ENCODE results near the gene CPTP.

The CPTP gene

DNA sequence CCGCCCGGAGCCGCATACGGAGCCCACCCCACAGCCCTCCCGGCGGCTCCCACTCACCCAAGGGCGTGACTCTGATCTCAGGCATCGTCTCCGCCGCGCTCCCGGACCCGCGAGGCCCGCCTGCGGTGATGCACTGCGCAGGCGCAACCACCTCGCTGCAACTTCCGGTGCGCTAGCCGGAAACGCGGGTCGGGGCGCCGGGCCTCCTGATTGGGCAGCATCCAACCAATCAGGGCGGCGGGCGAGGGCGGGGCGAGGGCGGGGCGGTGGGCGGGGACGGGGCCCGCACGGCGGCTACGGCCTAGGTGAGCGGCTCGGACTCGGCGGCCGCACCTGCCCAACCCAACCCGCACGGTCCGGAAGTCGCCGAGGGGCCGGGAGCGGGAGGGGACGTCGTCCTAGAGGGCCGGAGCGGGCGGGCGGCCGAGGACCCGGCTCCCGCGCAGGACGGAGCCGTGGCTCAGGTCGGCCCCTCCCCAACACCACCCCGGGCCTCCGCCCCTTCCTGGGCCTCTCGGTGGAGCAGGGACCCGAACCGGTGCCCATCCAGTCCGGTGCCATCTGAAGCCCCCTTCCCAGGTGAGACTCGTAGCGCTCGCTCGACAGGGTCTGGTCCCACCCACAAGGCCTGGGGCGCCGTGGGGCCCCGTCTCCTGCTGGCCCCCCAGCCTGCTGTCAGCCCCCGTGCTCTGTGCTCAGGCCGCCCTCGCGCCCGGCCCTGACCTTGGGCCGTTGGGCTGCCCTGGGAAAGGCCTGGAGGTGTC, at the start of gene CPTP, which contains the start of gene INTS11:
Gene CPTP (plus strand): TSS at position 279 of the 764 bp plus-strand sequence. CDS start 2,109 bp downstream, outside the sequence.
Gene INTS11 (minus strand): TSS at position 137 of the 764 bp plus-strand sequence. CDS start 52 bp downstream, at position 85.
- DNase-seq (ENCODE audit: low read depth), result peak; percentile 41

DNA sequence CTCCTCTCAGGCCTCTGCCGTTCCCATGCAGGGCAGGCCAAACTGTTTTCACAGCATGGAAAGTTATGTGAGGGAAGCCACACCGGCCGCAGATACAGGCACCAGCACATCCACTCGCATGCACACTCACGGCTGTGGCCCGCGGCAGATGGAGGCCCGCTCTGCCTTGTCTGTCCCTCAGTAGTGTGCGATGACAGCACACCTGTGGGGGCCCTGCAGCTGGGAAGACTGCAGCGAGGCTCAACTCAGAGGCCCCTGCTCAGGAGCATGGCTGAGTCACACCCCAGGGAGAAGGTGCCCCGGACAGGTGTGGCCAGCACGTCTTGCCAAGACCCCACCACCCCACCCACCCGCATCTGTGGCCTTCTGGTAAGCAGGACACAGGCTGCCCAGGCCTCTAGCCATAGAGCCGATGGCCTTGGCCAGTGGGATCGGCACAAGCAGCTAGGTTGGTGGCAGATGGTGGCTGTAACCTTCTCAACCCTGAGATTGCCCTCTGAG, 49.6 kb upstream of the CPTP start:
- DNase-seq (ENCODE audit: low read depth), result no peak

DNA sequence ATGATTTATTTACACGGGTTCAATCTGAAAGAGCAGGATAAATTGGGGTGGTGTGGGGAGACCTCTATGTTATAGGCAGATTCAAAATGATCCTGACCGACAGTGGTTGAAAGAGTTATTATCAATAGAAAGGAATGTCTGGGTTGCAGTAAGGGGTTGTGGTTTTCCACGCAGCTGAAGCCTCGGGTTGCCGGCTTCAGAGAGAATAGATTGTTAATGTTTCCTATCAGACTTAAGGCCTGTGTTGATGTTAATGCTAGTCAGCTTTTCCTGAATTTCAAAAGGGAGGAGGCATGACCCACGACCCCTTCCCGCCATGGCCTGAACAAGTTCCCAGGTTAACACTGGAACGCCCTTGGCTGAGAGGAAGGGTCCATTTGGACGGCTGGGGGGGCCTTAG, 48.8 kb upstream of the CPTP start:
- no peak for DNase-seq (ENCODE audit: low read depth)

DNA sequence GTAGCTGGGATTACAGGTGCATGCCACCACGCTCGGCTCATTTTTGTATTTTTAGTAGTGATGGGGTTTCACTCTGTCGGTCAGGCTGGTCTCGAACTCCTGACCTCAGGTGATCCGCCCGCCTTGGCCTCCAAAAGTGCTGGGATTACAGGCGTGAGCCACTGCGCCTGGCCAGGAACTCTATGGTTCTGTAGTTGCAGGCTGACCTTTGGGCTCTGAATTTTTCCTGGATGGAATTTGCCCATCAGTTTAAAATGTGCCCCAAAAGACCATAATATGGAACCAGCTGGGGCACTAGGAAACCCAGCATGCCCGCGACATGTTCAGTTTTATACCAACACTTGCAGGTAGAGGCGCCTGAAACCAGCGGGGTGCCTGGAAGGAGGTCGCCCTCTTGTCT, 46.0 kb upstream of the CPTP start:
- DNase-seq (ENCODE audit: low read depth), result no peak

DNA sequence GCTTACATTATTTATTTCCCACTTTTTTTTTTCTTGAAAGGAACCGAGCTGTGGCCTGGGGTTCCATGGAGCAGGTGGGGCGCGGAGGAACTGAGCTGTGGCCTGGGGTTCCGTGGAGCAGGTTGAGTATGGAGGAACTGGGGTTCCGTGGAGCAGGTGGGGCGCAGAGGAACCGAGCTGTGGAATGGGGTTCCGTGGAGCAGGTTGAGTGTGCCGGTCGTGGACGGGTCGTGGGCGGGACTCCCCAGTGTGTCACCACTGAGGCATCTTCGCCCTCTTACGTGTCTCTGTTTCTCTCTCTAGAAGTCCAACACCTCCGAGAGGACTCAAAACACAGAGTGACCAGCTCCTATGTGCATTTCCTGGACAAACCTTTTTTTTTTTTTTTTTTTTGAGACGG, 45.6 kb upstream of the CPTP start:
- DNase-seq (ENCODE audit: low read depth), result no peak

DNA sequence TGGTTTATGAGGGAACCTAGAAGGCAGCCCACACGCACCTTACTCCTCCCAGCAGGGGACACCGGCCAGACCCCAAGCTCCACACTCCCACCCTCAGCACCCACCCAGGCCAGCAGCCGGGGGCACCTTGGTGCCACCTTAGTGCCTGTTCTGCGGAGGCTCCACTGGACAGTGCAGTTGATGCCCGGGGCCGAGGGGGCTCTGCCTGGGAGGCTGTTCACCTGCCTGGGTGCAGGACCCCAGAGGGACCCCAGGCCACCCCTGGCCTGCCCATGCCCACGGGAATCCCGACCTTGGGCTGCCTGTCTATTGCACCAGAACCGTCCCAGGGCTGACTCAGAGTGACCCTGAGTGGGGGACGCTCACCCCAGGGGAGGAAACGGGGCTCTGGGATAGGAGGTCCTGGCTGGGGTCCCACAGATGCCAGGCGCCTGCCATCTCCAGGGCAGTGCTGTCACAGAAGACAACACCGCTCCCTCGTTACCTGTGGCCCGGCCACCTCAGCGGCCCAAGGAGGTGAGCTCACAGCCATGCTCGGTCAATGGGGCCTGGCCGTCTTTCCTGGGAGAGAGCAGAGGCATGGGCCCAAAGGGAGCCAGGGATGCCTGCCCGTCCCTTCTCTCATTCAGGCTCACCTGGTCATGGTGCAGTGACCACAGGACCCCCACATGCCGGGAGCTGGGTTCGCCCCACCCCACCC, 43.7 kb upstream of the CPTP start:
- DNase-seq (ENCODE audit: low read depth), result no peak

DNA sequence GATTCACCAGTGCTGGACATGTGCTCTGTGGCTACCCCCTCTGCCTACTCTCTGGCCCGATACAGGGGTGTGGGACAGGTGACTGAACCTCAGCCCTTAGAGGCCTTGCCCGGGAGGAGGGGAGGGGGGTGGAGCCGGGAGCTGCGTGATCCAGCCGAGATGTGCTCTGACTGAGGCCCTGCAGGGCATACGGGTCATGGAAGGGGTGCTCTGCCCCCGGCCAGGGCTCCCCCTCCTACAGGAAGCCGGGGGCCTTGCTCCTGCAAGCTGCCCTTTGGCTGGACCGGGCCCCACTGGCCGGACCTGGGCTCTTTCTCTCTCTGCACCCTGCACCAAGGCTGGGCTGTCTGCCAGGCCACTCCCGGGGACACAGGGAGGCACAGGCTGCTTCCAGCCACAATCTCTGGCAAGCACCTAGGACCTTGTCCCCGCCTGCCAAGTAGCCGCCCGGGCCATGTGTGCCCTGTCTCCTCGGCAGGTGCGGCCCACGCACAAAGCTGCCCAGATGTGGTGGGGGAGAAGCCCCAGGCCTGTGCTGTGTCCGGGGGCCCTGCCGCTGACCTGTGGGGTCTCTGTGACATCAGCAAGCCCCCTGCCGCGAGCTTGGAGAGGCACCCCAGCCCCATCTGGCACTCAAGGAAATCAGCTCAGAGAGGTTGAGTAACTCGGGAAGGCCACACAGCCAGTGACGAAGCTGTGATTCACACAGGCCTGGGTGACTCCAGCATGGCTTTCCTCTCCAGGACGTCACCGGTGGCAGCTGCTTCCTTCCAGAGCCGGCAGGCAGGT, 42.9 kb upstream of the CPTP start:
- no peak for DNase-seq (ENCODE audit: low read depth)

DNA sequence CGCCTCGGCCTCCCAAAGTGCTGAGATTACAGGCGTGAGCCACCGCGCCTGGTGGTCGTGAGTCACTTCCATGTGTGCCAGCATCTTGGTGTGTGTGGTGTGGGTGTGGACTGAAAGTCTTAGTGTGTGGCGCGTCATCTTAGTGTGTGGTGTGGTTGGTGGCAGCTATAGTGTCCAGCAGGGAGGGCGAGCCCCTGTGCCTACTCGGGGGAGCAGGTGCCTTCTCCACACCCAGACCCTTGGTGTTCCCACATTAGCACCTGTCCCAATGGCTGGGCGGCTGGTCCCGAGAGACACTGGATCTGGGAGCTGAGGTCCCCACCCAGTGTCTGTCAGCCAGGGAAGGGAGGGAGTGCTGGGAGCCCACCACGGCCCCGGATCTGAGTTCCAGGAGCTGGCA, 41.6 kb upstream of the CPTP start:
- no peak for DNase-seq (ENCODE audit: low read depth)

DNA sequence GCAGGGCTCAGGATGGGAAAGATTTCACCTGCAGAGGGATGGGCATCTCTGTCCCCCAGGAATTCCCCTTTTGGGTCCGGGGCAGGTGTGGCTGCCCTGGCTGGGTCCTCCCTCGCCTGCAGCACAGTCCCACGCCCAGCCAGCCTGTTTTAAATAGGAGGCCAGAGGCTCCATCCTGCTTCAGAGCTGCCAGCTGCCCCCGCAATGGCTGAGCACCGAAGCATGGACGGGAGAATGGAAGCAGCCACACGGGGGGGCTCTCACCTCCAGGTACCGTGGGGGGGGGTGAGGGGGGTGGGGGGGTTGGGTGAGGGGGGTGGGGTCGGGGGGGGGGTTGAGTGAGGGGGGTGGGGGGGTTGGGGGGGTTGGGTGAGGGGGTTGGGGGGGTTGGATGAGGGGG, 40.8 kb upstream of the CPTP start:
- no peak for DNase-seq (ENCODE audit: low read depth)

DNA sequence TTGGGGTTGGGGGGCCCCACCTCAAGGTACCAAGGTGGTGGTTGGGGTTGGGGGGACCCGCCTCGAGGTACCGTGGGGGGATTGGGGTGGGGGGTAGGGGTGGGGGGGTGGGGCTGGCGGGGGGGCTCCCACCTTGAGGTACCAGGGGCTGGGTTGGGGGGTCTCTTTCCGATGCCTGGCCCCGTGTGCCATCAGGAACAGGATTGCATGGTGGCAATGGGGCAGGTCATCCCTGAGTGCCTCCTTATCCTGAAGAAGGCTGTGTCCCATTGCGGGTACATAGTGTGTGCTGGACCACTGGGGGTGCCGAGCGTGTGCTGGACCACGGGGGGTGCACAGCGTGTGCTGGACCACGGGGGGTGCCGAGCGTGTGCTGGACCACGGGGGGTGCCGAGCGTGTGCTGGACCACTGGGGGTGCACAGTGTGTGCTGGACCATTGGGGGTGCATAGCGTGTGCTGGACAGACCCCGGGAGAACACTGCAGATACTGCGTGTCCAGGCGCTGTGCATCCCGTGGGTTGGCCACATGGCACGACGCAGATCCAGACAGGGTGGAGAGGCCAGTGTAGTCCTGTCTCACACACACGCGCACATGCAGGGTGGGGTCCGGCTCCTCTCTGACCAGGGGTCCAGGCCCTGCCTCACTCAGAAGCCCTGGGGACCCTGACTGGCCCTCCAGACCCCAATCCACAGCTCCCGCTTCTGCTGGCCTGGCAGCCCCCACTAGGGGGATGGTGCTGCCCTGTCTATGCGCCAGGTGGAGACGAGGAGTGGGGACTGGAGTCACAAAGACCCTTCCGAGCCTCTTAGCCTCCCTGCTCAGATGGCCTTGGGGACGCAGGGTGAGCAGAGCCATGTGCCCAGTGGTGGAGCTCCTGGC, 40.1 kb upstream of the CPTP start:
- no peak for DNase-seq (ENCODE audit: low read depth)

DNA sequence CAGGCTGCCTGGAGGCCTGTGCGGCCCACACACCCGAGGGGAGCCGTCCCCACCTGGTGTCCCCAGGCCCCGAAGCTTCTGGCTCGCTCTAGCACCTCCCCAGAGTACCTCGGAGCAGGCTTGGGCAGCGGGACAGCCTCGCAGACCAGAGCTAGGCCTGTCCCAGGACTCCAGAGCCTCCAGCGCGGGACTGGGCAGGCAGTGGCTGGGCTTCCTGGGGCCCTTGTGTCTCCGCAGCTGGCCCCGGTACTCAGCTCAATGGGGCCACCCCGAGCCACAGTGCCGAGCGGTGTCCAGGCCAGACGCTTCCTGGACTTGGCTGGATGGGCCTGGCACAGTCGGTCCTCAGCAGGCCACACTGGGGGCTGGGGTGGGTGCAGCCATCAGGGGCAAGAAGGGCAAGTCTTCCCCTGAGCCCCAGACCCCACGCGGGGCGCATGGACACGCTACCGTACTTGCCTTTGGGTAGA, 39.5 kb upstream of the CPTP start:
- no peak for DNase-seq (ENCODE audit: low read depth)

DNA sequence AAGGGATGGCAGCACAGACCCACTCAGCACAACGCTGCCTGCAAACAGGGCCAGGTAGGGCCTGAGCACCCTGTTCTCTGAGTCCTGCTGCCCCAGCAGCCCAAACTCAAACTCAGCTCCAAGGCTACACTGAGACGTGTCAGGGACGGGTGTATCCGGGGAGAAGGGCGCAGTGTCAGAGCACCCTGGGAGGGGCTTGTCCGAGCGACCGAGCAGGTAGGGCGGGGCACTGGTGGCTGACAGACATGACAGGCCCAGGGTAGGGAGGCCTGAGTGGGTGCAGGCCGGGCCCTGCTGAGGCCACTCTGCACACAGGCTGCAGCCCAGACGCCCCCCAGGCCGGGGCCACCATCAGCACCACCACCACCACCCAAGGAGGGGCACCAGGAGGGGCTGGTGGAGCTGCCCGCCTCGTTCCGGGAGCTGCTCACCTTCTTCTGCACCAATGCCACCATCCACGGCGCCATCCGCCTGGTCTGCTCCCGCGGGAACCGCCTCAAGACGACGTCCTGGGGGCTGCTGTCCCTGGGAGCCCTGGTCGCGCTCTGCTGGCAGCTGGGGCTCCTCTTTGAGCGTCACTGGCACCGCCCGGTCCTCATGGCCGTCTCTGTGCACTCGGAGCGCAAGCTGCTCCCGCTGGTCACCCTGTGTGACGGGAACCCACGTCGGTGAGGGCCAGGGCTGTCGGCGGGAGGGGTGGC, 38.8 kb upstream of the CPTP start:
- no peak for DNase-seq (ENCODE audit: low read depth)

DNA sequence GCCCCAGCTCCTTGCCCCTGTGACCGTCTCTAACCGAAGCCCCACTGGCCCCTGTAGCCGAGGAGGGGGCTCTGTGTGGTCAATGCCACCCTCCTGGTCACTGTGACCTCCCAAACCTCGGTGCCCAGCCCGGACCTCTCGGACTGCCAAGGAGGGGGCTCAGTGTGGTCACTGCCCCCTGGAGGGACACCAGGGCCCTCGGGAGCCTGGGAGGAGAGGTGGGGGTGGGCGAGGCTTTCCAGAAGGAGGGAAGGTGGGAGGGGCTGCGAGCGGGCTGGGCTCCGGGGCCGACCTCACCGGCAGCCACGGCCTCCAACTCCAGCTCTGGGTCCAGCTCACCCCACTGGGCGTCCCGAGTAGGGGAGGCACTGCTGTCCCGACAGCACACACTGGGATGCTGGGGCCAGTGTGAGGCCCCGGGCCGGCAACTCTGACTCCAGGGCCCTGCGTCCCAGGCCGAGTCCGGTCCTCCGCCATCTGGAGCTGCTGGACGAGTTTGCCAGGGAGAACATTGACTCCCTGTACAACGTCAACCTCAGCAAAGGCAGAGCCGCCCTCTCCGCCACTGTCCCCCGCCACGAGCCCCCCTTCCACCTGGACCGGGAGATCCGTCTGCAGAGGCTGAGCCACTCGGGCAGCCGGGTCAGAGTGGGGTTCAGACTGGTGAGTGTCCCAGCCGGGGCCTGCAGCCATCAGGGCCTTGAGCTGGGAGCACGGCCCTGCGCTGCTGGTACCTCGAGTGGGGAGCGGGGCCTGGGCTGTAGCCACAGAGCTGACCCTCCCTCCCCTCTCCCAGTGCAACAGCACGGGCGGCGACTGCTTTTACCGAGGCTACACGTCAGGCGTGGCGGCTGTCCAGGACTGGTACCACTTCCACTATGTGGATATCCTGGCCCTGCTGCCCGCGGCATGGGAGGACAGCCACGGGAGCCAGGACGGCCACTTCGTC, 38.0 kb upstream of the CPTP start:
- no peak for DNase-seq (ENCODE audit: low read depth)

DNA sequence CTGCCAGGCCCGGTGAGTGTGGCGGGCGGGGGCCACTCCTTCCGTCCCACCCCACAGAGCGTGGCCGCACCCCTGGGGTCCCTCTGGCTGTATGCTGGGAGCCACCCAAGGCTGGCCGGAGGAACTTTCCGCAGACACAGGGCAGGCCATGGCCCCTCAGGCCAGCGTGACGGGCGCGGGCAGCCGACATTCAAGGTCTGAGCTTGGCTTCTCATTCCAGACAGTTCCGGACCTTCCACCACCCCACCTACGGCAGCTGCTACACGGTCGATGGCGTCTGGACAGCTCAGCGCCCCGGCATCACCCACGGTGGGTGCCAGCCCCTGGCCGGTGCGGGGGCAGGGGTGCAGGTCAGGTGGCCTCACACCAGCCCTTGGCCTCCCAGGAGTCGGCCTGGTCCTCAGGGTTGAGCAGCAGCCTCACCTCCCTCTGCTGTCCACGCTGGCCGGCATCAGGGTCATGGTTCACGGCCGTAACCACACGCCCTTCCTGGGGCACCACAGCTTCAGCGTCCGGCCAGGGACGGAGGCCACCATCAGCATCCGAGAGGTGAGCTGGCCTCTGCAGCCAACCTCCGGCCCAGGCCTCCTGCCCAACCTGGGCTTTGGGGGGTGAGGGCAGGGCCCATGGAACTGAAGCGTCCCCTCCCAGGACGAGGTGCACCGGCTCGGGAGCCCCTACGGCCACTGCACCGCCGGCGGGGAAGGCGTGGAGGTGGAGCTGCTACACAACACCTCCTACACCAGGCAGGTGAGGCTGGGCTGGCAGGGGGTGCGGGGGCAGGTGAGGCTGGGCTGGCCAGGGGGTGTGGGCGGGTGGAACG, 37.1 kb upstream of the CPTP start:
- no peak for DNase-seq (ENCODE audit: low read depth)

DNA sequence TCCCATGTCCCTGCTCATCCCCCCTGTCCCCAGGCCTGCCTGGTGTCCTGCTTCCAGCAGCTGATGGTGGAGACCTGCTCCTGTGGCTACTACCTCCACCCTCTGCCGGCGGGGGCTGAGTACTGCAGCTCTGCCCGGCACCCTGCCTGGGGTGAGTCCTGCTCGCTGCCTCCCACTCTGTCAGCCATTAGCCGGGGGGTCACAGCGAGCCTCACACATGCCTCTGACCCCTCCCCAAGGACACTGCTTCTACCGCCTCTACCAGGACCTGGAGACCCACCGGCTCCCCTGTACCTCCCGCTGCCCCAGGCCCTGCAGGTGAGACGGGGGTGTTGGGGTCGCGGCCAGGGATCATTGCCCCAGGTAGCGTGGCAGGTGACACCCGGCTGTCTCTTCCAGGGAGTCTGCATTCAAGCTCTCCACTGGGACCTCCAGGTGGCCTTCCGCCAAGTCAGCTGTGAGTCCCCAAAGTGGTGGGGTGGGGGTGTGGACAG, 34.3 kb upstream of the CPTP start:
- DNase-seq (ENCODE audit: low read depth), result no peak

DNA sequence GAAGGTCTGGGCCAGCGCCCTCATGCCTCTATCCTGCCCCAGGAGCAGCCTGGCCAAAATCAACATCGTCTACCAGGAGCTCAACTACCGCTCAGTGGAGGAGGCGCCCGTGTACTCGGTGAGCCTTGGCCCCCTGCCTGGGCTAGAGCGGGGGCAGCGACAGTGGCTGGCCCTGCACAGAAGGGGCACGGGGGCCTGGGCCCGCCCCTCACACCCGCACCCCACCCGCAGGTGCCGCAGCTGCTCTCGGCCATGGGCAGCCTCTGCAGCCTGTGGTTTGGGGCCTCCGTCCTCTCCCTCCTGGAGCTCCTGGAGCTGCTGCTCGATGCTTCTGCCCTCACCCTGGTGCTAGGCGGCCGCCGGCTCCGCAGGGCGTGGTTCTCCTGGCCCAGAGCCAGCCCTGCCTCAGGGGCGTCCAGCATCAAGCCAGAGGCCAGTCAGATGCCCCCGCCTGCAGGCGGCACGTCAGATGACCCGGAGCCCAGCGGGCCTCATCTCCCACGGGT, 33.5 kb upstream of the CPTP start:
- no peak for DNase-seq (ENCODE audit: low read depth)

DNA sequence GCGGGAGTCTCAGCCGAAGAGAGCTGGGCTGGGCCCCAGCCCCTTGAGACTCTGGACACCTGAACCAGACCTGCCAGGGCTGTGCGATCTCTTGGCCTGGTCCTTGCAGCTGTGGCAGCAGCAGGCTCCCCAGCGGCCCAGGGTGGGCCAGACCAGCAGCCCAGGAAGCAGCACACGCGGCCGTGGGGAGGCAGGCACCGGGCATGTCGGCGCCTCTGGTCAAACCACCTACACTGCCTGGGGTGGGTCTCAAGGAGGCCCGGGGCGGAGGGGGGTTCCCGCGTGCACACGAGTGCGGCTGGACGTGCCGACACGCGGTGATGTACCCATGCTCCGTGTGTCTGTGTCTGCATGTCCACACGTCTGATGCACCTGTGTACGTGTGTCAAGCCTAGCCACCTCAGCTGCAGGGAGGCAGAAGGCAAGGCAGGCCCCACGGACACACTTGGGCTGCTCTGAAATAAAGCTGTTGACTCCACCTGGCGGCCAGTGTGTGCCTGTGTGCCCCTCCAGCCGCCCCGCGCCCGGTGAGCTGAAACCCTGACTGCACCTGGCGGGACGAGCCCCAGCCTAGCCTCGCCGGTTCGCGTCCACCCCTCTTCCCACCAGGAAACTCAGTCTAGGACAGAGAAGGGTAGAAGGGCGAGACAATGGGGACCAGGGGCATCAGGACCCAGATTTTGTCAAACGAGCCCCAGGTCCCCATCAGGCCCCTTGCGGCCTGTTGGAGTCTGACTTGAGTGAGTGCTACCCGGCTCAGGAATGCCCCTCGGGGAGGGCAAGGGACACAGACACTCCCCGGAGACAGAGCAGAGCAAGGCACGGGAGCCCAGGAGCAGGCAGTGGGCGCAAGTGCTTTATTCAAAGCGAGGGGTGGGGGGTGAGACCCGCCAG, 32.8 kb upstream of the CPTP start:
- DNase-seq (ENCODE audit: low read depth), result peak; percentile 15
